ENCODE results near the gene SYT3.

Gene SYT3

GRCh38 chr19:50679177-50680125 is 39.8 kb upstream of the SYT3 start:
- Histone ChIP-seq H3K9me3 (ENCODE audit: insufficient read depth, low read depth, low read length) (no peaks in the 10 kb centered on the region), H3K9ac (ENCODE audit: low read depth, low read length, poor library complexity, severe bottlenecking) (no peak overlapping the region), H2AFZ (ENCODE audit: low read length) (no peak overlapping the region), H3K9me2 (replicated peaks; ENCODE audit: low read depth, low read length) (no peaks in the 10 kb centered on the region), H3K4me3 (ENCODE audit: low read length, poor library complexity, severe bottlenecking) (no peak overlapping the region), H3K79me2 (ENCODE audit: insufficient read depth, low read length) (no peaks in the 10 kb centered on the region), H3K27me3 (ENCODE audit: insufficient read depth, low read length, poor library complexity, severe bottlenecking) (no peaks in the 10 kb centered on the region), H3K36me3 (ENCODE audit: insufficient read depth, low read length) (no peaks in the 10 kb centered on the region), H3K4me2 (ENCODE audit: low read depth, low read length, poor library complexity, severe bottlenecking) (no peak overlapping the region), H3K4me1 (ENCODE audit: insufficient read depth, low read length, poor library complexity, severe bottlenecking) (no peaks in the 10 kb centered on the region), H4K20me1 (ENCODE audit: insufficient read depth, low read length, poor library complexity, severe bottlenecking) (no peaks in the 10 kb centered on the region), H3F3A (ENCODE audit: low read depth) (no peaks in the 10 kb centered on the region)
- no peak for TF ChIP-seq EZH2phosphoT487 (IDR thresholded peaks at IDR 0.05; ENCODE audit: borderline replicate concordance)
- no peak for TF ChIP-seq CTCF (conservative IDR thresholded peaks at IDR 0.05; ENCODE audit: low read length)

- TF ChIP-seq EZH2phosphoT487 (IDR thresholded peaks at IDR 0.05; ENCODE audit: borderline replicate concordance), result no peak
- TF ChIP-seq CTCF (conservative IDR thresholded peaks at IDR 0.05; ENCODE audit: low read length), result no peak
- H3K9ac ChIP-seq (ENCODE audit: low read depth, low read length, poor library complexity, severe bottlenecking), result no peak overlapping the region
- H3K79me2 ChIP-seq (ENCODE audit: insufficient read depth, low read length), result no peaks in the 10 kb centered on the region
- no peaks in the 10 kb centered on the region for H3K9me2 ChIP-seq (replicated peaks; ENCODE audit: low read depth, low read length)
- H3K27me3 ChIP-seq (ENCODE audit: insufficient read depth, low read length, poor library complexity, severe bottlenecking), result no peaks in the 10 kb centered on the region
- no peaks in the 10 kb centered on the region for H3K9me3 ChIP-seq (ENCODE audit: insufficient read depth, low read depth, low read length)
- no peaks in the 10 kb centered on the region for H3F3A ChIP-seq (ENCODE audit: low read depth)
- no peaks in the 10 kb centered on the region for H4K20me1 ChIP-seq (ENCODE audit: insufficient read depth, low read length, poor library complexity, severe bottlenecking)
- H3K4me1 ChIP-seq (ENCODE audit: insufficient read depth, low read length, poor library complexity, severe bottlenecking), result no peaks in the 10 kb centered on the region
- H3K36me3 ChIP-seq (ENCODE audit: insufficient read depth, low read length), result no peaks in the 10 kb centered on the region
- H3K4me2 ChIP-seq (ENCODE audit: low read depth, low read length, poor library complexity, severe bottlenecking), result no peak overlapping the region
- H3K4me3 ChIP-seq (ENCODE audit: low read length, poor library complexity, severe bottlenecking), result no peak overlapping the region
- H2AFZ ChIP-seq (ENCODE audit: low read length), result no peak overlapping the region
Observed at GRCh38 chr19:50678323-50678722, 38.6 kb upstream of the SYT3 start.

- Histone ChIP-seq H3K36me3 (ENCODE audit: insufficient read depth, low read length) (no peaks in the 10 kb centered on the region), H3F3A (ENCODE audit: low read depth) (no peaks in the 10 kb centered on the region), H3K4me2 (ENCODE audit: low read depth, low read length, poor library complexity, severe bottlenecking) (no peak overlapping the region), H3K4me3 (ENCODE audit: low read length, poor library complexity, severe bottlenecking) (no peak overlapping the region), H3K4me1 (ENCODE audit: insufficient read depth, low read length, poor library complexity, severe bottlenecking) (no peaks in the 10 kb centered on the region), H4K20me1 (ENCODE audit: insufficient read depth, low read length, poor library complexity, severe bottlenecking) (no peaks in the 10 kb centered on the region), H3K9me3 (ENCODE audit: insufficient read depth, low read depth, low read length) (no peaks in the 10 kb centered on the region), H3K79me2 (ENCODE audit: insufficient read depth, low read length) (no peaks in the 10 kb centered on the region), H3K27me3 (ENCODE audit: insufficient read depth, low read length, poor library complexity, severe bottlenecking) (no peaks in the 10 kb centered on the region), H2AFZ (ENCODE audit: low read length) (no peak overlapping the region), H3K9me2 (replicated peaks; ENCODE audit: low read depth, low read length) (no peaks in the 10 kb centered on the region), H3K9ac (ENCODE audit: low read depth, low read length, poor library complexity, severe bottlenecking) (no peak overlapping the region)
- TF ChIP-seq EZH2phosphoT487 (IDR thresholded peaks at IDR 0.05; ENCODE audit: borderline replicate concordance), result no peak
- no peak for TF ChIP-seq CTCF (conservative IDR thresholded peaks at IDR 0.05; ENCODE audit: low read length)
Observed at GRCh38 chr19:50677636-50678035, 38.0 kb upstream of the SYT3 start.

Measured in Loucy (cell line).